AG10803 (cell line): ENCODE results near the gene COA3.
A peak's percentile ranks its signal among the peaks of the same experiment; 100 is the strongest.

Experiments
- DNase-seq: peaks from one replicate; pipeline ENCODE4 v3.0.0; 2010; ENCODE audit warnings: low read depth
- H3K4me3 ChIP-seq: 2 replicates; pipeline ENCODE4 v1.5.1; 2011; ENCODE audit warnings: mild to moderate bottlenecking, low read length, control low read depth
- CTCF ChIP-seq: conservative IDR thresholded peaks from 2 replicates; pipeline ENCODE4 v1.5.1; 2011; ENCODE audit warnings: mild to moderate bottlenecking, low read length, control low read depth, inconsistent platforms

The COA3 gene

GRCh38 chr17:42844271-42844670, 45.8 kb upstream of the COA3 start, which contains the start of gene AOC2:
AOC2 (plus strand) TSS chr17:42844580; CDS start chr17:42844627, 47 bp downstream.
- DNase-seq: peak; percentile 44
- H3K4me3 ChIP-seq: no peak within 1 kb of the TSS
- TF ChIP-seq CTCF: no peak

GRCh38 chr17:42843358-42843934, 44.9 kb upstream of the COA3 start:
- TF ChIP-seq CTCF: peak; percentile 100
- no peak overlapping the region for H3K4me3 ChIP-seq
- peak; percentile 73 for DNase-seq

GRCh38 chr17:42841975-42842685, 43.6 kb upstream of the COA3 start:
- no peak for TF ChIP-seq CTCF
- no peak for DNase-seq
- no peak overlapping the region for H3K4me3 ChIP-seq

- DNase-seq: no peak
- no peak for TF ChIP-seq CTCF
Measured at GRCh38 chr17:42835732-42836131, 37.2 kb upstream of the COA3 start.

GRCh38 chr17:42833767-42834422, 35.4 kb upstream of the COA3 start:
- H3K4me3 ChIP-seq: peak overlapping the region; percentile 97
- no peak for TF ChIP-seq CTCF
- DNase-seq: no peak

More at GRCh38 chr17:42835732-42836131, 37.2 kb upstream of the COA3 start:
- no peak overlapping the region for H3K4me3 ChIP-seq

- peak within 1 kb of the TSS; percentile 97 for H3K4me3 ChIP-seq
Measured at GRCh38 chr17:42832934-42833766, 34.6 kb upstream of the COA3 start, which contains the start of gene PSME3. PSME3 (plus strand) TSS chr17:42833397; CDS start chr17:42833632, 235 bp downstream.

More at GRCh38 chr17:42832934-42833766, 34.6 kb upstream of the COA3 start, which contains the start of gene PSME3:
- DNase-seq: peak; percentile 78
- no peak for TF ChIP-seq CTCF
